Fibroblast of peridontal ligament (primary cell): ENCODE results near the gene MACROD2.
"Not testable (repeated sequence)": the region's sequence is repeated elsewhere in the genome, so short reads cannot be mapped to it uniquely, and the experiment has no call there.

ENCODE experiments used
- DNase-seq: peaks from one replicate; pipeline ENCODE4 v3.0.0-alpha.2; 2010; ENCODE audit errors: extremely low read depth

MACROD2 gene

GRCh38 chr20:14913896-14914620 is 918.7 kb downstream of the MACROD2 start:
- DNase-seq: no peak

GRCh38 chr20:14914633-14915032 is 919.3 kb downstream of the MACROD2 start:
- no peak for DNase-seq

- no peak for DNase-seq
These were observed 920.0 kb downstream of the MACROD2 start for GRCh38 chr20:14915356-14915755.

- DNase-seq: no peak
These were observed 921.1 kb downstream of the MACROD2 start for GRCh38 chr20:14916360-14916920.

GRCh38 chr20:14918281-14918680 is 923.0 kb downstream of the MACROD2 start:
- no peak for DNase-seq

GRCh38 chr20:14918976-14919375 is 923.7 kb downstream of the MACROD2 start:
- peak; percentile 18 for DNase-seq

DNA sequence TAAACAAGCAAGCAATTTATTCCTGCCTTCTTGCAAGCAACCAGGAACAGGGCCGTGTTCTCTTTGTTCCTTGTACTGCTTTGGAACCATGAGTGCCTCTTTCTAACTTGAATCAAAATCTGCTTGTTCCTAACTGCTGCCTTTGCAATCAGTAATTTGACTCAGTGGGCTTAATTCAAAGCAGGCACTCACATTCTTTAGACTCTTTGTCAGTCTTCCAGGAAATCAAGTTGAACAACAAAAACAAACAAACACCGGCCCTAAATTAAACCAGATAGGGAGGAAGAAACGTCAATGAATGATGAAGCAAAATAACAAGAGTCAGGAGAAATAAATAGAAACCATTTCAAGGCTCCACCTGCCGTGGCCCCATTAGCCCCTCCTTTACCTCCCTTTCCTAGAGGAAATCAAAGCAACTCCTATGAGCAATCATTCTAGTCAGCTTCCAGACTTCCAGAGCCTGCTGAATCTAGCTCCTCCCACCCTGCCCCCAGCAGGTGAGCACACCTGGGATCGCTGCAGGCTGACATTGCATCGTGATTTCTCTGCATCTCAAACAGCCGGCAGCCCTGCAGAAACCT is 924.3 kb downstream of the MACROD2 start:
- peak; percentile 55 for DNase-seq

DNA sequence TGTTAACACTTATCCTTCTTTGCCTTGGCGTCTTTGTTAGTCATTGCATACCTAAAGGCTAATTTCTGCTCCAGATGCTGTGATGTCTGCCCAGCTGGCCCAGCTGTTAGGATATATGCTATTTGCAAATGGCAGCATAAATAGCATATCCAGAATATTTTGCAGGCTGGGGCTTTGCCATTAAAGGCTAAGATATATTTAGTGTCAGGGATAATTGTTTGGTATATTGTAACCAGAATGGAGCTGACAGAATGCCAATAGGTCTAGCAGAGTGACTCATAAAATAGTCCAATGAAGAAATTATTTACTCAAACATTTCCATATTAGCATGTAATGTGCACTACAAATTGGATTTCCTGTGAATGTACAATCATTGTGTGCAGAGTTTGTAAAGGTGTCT is 926.2 kb downstream of the MACROD2 start:
- DNase-seq: peak; percentile 49

DNA sequence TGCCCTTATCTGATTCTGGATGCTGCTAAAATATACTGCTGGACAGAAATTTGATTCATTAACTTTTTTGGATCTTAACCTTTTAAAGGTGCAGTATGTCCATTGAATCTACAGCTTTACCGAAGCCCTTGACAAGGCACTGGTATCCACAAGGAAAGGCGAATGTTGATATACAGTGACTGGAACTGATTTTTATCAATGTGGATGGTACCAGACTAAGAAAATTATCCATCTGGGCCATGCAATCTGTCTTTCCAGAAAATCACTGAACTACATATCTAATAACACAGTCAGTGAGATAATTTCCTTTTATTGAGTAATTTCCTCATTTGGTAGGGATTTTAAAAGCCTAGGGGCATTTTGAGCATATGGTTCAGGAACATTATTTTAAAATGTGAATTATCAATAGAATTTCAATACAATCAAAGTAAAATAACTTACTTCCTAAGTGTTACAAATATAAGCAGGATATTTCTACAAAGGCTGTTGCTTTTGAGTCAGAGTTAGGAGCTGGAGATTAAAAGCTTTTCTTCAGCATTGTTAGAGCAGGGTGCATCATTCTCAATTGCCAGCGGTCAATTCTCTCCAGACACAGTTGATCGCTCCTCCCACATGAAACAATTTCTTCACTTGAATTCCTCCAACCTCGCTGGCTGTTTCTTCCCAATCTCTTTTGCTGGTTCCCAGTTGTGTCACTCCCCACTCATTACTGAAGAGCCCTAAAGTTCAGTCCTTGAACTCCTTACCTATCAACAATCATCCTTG is 927.4 kb downstream of the MACROD2 start:
- DNase-seq: no peak

DNA sequence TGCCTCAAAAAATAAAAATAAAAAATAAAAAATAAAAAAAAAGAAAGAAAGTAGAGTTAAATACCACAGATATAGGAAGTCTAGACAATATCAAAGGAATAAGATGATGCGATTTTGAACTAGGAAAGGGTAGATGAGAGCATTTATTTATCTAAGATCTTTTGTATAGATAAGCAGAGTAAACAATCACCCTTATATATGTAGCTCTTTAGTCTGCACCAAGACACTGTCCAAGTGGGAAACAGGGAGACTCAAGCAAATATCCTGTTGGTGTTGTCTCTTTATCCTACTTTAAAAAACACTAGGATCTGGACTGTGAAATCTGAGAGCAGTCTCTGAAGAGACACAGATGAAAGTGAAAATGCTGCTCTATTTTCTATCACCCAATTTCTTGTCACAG is 929.1 kb downstream of the MACROD2 start:
- DNase-seq: no peak

- peak; percentile 57 for DNase-seq
These were observed 930.0 kb downstream of the MACROD2 start for GRCh38 chr20:14925300-14925699.

- DNase-seq: not testable (repeated sequence)
These were observed 931.1 kb downstream of the MACROD2 start for GRCh38 chr20:14926436-14926835.

DNA sequence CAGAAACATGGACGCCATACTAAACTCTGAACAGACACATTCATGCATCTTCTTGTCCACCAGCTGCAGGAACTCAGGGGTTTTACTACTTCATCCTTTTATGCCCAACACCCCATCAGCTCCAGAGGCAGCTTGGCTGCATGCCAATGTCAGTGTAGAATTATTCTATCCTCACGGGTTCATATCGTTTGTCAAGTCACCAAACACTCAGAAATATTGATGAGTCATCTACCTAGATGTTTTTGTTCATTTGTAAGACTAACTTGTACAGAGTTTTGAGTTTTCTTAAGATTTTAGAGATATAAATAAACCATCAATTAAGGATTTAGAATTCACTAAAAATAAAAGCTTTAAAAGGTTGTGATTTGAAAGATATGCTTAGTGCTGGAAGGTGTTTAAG is 932.8 kb downstream of the MACROD2 start:
- no peak for DNase-seq

DNA sequence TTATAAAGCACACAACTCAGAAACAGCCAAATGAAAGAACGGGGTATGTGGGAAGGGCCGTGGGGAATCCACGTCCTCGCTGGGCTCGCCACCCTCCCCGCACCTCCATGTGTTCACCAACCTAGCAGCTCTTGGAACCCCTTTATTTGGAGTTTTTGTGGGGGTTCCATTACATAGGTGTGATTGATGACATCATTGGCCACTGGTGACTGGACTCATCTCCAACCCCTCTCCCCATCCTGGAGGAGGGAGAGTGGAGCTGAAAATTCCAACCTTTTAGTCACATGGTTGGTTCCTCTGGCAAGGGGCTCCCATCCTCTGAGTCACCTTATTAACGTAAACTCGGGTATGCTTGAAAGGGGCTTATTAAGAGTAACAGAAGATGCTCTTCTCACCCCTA is 934.1 kb downstream of the MACROD2 start:
- no peak for DNase-seq

- DNase-seq: no peak
These were observed 936.7 kb downstream of the MACROD2 start for GRCh38 chr20:14932040-14932439.

DNA sequence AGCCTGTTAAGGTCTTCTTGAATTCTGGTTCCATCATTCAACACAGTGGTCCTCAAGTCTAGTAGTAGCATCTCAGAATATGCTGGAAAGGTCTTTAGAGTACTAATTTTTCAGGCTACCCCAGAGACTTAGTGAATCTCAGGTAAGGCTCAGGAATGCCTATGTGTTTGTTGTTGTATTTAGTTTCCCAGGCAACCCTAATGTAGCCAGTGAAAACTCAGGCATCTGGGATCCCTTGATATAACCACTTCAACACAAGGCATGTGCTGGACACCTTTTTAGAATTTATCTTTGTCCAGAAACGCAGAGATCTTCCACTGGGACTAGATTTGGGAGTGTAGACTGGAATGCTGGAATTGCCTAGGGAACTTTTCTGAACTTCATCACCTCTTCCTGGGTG is 940.0 kb downstream of the MACROD2 start:
- no peak for DNase-seq

DNA sequence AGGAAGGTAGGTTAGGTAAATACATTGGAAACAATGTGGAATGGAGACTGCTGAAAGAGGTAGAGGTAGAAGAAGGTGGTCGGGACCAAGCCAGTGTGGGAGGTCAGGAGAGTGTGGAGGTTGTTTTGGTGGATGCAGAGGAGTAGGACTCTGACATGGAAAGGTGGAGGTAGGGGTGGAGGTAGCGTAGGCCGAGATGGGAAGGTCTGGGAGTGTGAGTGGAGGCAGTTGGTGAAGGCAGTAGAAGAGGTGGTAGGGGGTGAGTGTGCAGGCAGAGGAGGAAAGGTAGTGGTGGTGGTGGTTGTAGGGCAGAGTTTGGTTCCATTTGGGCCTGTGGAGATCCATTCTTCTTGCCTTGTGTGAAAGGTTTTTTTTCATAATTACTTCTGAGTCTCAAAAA is 941.7 kb downstream of the MACROD2 start:
- no peak for DNase-seq

GRCh38 chr20:14937846-14938245 is 942.5 kb downstream of the MACROD2 start:
- no peak for DNase-seq

- no peak for DNase-seq
These were observed 952.2 kb downstream of the MACROD2 start for GRCh38 chr20:14947536-14947935.

DNA sequence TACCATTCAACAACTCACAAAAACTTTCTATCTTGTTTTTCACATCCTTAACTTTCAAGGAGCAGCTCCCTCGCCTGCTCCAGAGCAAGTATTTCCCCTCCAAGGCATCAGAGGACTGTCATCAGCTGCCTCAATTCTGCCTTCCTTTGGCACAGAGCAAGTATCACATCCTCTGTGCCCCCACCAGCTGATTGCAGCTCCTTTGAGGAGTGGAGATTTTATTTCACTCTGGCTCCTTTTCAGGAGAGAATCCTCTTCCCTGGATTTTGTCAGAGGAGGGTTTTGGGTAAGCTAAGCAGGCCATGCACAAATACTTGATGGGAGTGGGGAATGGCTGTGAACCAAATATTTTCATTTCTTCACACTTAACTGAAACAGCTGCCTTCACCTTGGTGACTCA is 952.6 kb downstream of the MACROD2 start:
- DNase-seq: no peak

- no peak for DNase-seq
These were observed 953.1 kb downstream of the MACROD2 start for GRCh38 chr20:14948416-14948815.

DNA sequence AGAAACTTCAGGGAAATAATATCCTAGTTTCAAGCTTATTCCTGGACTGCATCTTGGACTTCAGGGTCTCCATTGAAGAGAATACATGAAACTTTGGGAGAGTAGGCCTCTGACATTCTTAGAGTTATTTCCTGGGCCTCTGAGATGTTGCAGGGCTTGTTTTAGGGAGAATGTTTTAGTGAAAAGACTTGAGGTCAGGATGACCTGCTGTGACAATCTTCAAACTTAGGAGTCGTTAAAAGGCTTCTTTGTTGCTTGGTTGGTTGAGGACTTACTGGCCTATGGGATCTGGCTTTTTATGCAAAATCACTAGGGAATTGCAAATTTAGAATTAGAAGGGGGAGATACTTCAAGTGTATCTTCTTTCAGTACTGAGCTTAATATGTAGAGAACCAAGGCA is 955.3 kb downstream of the MACROD2 start:
- DNase-seq: no peak

DNA sequence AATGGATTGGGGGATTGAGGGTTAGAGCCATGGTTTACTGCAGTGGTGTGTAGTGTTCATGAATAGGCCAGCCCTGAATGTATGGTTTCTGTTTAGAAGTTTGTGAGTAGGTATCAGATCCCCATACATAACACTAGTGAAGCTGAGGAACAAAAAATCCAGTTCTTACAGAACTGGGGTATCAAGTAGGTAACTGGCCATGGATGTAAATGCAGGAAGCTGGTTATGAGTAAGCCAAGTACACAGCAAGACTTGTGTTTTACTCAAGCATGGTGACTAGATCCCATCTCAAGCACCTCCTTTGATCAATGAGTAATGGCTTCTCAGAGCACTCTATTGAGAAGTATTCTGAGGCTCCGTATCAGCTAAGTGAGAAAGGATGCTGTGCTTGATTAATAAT is 955.8 kb downstream of the MACROD2 start:
- peak; percentile 3 for DNase-seq
